IPS-NIHi7 (cell line): ENCODE measurements around the gene EPB41L4B.

ENCODE experiments used
- DNase-seq: peaks from one replicate; pipeline ENCODE4 v3.0.0; 2012; ENCODE audit warnings: mixed read lengths; ENCODE audit errors: extremely low spot score

EPB41L4B gene

GRCh38 chr9:109199676-109200075 lies 121.2 kb downstream of the EPB41L4B start:
- DNase-seq = no peak

- peak; percentile 52 for DNase-seq
These were observed 122.0 kb downstream of the EPB41L4B start for GRCh38 chr9:109198736-109199382.

- DNase-seq = no peak
These were observed 126.8 kb downstream of the EPB41L4B start for GRCh38 chr9:109193974-109194556.

- peak; percentile 76 for DNase-seq
These were observed 128.0 kb downstream of the EPB41L4B start for GRCh38 chr9:109192732-109193361.

- DNase-seq = no peak
These were observed 129.1 kb downstream of the EPB41L4B start for GRCh38 chr9:109191746-109192145.

GRCh38 chr9:109190151-109190550 lies 130.7 kb downstream of the EPB41L4B start:
- no peak for DNase-seq

GRCh38 chr9:109186857-109187520 lies 133.9 kb downstream of the EPB41L4B start:
- DNase-seq = no peak

GRCh38 chr9:109182940-109183798 lies 137.7 kb downstream of the EPB41L4B start:
- DNase-seq = peak; percentile 67

- no peak for DNase-seq
These were observed 138.3 kb downstream of the EPB41L4B start for GRCh38 chr9:109182550-109182939.

GRCh38 chr9:109181284-109181683 lies 139.6 kb downstream of the EPB41L4B start:
- no peak for DNase-seq

GRCh38 chr9:109179801-109180523 lies 140.9 kb downstream of the EPB41L4B start:
- no peak for DNase-seq

GRCh38 chr9:109176963-109177362 lies 143.9 kb downstream of the EPB41L4B start:
- DNase-seq = no peak

- DNase-seq = no peak
These were observed 144.5 kb downstream of the EPB41L4B start for GRCh38 chr9:109176386-109176785.

GRCh38 chr9:109172935-109173334 lies 147.9 kb downstream of the EPB41L4B start:
- DNase-seq = no peak

GRCh38 chr9:109171926-109172325 lies 148.9 kb downstream of the EPB41L4B start:
- no peak for DNase-seq

GRCh38 chr9:109168170-109168569 lies 152.7 kb downstream of the EPB41L4B start:
- DNase-seq = no peak

- DNase-seq = no peak
These were observed 153.1 kb downstream of the EPB41L4B start for GRCh38 chr9:109167716-109168115.

GRCh38 chr9:109166771-109167601 lies 153.9 kb downstream of the EPB41L4B start, which contains the start of gene FRRS1L:
Gene FRRS1L (minus strand): TSS chr9:109167249. CDS start chr9:109167138, 111 bp downstream.
- peak; percentile 71 for DNase-seq

- DNase-seq = peak; percentile 31
These were observed 154.6 kb downstream of the EPB41L4B start for GRCh38 chr9:109166171-109166770.

- no peak for DNase-seq
These were observed 156.8 kb downstream of the EPB41L4B start for GRCh38 chr9:109164042-109164441.
